Cardiac muscle cell (in vitro differentiated cells and primary cell): ENCODE measurements around the gene GSTM3. TPM values are rescaled to one million over a fixed set of nuclear protein-coding genes. Genes with fewer than 3 reads are reported as not detected.

Experiments
- DNase-seq, 2 donors: peaks; one replicate each; pipeline versions ENCODE4 v3.0.0 to v3.0.0-alpha.2; 2010 to 2017; ENCODE audit warnings: low read depth in 1 of 2, low spot score in 1 of 2
- H3K27ac ChIP-seq: fragments of 200-600 bp; sonication (generic); 2 replicates; pipeline ENCODE4 v1.5.1; 2016
- H3K27me3 ChIP-seq: fragments of 200-600 bp; sonication (generic); 2 replicates; pipeline ENCODE4 v1.6.0; 2016; ENCODE audit warnings: control low read depth
- H3K36me3 ChIP-seq: fragments of 200-600 bp; sonication (generic); 2 replicates; pipeline ENCODE4 v1.5.1; 2016; ENCODE audit warnings: control low read depth
- H3K4me1 ChIP-seq: fragments of 200-600 bp; sonication (generic); 2 replicates; pipeline ENCODE4 v1.8.1; 2017; ENCODE audit warnings: low read depth, mild to moderate bottlenecking, mixed run types
- H3K4me3 ChIP-seq: fragments of 200-600 bp; sonication (generic); 2 replicates; pipeline ENCODE4 v1.5.1; 2016; ENCODE audit warnings: mild to moderate bottlenecking
- H3K9me3 ChIP-seq: fragments of 200-600 bp; sonication (generic); 2 replicates; pipeline ENCODE4 v1.5.1; 2017; ENCODE audit warnings: low read depth, mild to moderate bottlenecking, control low read depth
- polyA plus RNA-seq: library from polyadenylated mRNA; unstranded; fragments of >200 nt; fragmentation: Nextera tagmentation; extraction: Ambion mirVana; gene quantifications from 2 replicates; pipeline ENCODE4 v1.2.1, GENCODE V29; 2016
- total RNA-seq: library from RNA; depleted of rRNA; stranded (reverse); fragments of >200 nt; gene quantifications from 2 replicates; pipeline ENCODE4 v1.2.3, GENCODE V29; 2016
- TF ChIP-seq, protein P1 (sequence below): IDR thresholded peaks from 2 replicates; pipeline ENCODE4 v1.5.1; 2012; ENCODE audit warnings: low read depth, mild to moderate bottlenecking, low read length

The GSTM3 gene
- total and polyA plus RNA-seq, 2 experiments from 2014 or later, result 65.8 to 139 TPM

DNA sequence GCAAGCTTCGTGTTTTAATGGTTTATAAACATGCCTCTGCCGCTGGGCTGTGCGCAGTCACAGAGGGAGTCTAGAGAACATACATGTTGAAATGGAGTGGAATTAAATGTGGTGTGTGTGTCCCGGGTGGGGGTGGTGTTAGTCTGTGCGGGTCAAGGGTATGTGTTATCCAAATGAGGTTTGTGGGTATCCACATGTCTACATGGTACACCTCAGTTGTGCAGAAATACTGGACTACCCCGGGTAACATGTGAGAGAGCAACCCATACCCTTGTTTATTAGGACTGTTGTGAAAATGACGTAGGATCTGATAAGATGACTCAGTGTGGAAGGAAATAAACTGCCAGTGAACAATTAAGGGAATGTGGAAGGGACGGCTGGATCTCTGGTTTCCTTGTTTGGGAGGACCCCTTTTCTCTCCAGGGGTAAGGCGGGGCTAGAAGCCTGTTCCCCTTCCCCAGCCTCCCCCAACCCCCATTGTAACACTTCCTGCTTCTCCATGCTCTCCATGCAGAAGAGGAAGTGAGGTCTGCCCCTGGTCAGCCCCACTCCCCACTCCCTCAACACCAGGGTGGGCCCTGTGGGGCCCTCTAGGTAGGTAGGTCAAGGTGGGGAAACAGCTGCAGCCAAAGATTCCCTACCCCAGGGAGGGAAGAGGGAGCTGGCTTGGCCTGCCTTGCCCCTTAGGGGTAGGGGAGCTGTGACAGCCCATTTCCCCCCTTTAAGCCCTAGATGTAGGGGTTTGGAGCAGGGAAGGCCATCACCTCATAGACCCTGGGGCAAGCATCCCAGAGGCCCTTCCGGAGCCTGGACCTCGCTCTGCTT, 22.2 kb upstream of the GSTM3 start:
- Histone ChIP-seq H3K27ac (no peak overlapping the region), H3K27me3 (no peaks in the 10 kb centered on the region), H3K36me3 (no peaks in the 10 kb centered on the region), H3K4me1 (peaks cover 5% of the 10 kb centered on the region), H3K9me3 (no peaks in the 10 kb centered on the region), H3K4me3 (no peak overlapping the region)
- TF ChIP-seq, protein P1, sequence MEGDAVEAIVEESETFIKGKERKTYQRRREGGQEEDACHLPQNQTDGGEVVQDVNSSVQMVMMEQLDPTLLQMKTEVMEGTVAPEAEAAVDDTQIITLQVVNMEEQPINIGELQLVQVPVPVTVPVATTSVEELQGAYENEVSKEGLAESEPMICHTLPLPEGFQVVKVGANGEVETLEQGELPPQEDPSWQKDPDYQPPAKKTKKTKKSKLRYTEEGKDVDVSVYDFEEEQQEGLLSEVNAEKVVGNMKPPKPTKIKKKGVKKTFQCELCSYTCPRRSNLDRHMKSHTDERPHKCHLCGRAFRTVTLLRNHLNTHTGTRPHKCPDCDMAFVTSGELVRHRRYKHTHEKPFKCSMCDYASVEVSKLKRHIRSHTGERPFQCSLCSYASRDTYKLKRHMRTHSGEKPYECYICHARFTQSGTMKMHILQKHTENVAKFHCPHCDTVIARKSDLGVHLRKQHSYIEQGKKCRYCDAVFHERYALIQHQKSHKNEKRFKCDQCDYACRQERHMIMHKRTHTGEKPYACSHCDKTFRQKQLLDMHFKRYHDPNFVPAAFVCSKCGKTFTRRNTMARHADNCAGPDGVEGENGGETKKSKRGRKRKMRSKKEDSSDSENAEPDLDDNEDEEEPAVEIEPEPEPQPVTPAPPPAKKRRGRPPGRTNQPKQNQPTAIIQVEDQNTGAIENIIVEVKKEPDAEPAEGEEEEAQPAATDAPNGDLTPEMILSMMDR, result no peak
- DNase-seq, result peak in 1 of 2 donors; percentile 86

DNA sequence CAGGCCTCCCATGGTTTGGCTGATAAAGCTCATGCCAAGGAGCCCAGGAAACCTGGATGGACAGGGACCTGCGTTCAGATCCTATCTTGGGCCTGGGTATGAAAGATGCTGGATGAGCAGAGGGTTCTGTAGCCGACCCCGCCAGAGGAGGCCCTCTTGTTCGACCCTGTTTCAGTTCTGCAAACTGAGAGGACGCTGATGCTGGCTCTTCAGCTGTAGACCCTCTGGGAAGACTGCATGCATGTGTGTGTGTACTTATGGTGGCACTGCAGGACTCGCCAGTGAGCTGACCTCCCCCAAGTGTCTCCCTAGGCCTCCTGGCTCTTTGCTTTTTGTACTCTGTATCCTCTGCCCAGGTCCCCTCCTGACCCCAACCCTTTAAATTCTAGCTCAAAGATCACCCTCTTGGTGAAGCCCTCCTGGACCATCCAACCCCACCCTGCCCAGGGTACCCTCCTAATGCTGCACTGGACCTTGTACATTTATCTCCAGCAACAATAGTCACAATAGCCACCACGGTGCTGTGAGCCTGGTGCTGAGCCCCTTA, 21.3 kb upstream of the GSTM3 start:
- Histone ChIP-seq H3K27ac (no peak overlapping the region), H3K27me3 (no peaks in the 10 kb centered on the region), H3K4me3 (no peak overlapping the region), H3K9me3 (no peaks in the 10 kb centered on the region), H3K4me1 (peaks cover 5% of the 10 kb centered on the region), H3K36me3 (no peaks in the 10 kb centered on the region)
- TF ChIP-seq, protein P1, result no peak
- no peak for DNase-seq

DNA sequence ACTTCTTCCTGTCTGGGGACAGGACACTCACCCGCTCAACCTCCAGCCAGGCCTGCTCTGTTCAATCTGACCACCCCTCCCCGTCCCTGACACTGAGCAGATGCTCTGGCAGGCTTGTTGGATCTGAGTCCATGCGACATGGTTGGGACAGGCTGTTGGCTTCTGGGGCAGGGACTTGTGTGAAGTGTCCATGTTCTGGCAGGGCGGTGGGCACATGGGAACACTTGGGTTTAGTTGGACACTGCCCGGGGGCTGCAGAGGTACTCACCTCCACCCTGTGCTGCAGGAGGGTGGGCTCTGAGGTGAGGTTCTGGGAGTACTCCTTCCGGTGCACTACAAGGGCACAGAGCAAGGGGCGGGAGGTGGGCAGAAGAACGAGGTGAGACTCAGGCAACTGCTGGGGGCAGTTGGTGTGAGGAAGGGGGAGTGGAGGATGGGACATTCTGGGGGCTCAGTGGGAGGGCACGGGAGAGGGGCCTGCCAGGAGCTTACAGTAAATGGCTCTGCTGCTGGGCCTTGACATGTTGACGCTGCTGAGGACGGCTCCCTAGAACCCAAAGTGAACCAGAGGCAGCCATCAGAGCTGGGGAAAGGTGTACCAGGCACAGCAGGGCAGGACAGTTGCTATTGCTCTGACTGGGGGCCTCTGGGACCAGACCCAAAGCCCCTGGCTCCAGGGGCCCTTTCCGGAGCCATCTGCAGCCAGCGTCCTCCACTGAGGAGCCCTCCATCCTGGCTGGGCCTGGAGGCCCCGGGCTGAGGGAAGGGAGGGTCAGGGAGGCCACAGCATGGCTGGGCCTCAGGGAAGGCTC, 20.6 kb upstream of the GSTM3 start:
- Histone ChIP-seq H3K4me1 (peaks cover 5% of the 10 kb centered on the region), H3K27ac (no peak overlapping the region), H3K36me3 (no peaks in the 10 kb centered on the region), H3K9me3 (no peaks in the 10 kb centered on the region), H3K4me3 (no peak overlapping the region), H3K27me3 (no peaks in the 10 kb centered on the region)
- peak in 1 of 2 donors; percentile 59 for DNase-seq
- TF ChIP-seq, protein P1, result no peak

DNA sequence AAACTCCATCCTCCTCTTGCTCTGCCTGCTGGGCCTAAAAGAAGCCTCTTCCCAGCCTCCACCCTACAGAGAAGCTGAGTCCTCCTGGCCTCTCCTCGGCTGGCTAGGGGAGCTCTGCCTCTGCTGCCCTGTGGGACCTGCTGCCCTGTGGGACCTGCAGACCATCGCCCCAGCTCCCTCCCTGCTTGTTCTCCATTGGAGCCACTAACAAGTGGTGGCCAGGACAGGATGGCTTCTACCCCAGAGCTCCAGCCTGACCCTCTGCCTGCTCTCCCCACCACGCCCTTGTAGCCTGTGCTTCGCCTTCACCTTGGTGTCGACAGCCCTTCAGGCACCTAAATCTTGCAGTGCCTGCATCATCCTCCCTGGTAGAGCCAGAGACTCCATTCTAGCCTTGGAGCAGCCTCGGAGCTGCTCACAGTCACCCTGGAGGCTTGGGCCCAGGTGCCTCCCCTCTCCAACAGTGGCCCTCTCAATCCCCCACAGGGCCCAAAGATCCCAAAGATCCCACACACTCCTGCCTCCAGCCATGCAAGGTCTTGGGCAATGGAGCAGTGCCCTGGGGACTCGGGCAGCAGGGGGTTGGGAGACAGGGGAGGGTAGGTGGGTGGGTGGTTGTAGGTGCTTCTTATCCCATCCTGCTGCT, 19.9 kb upstream of the GSTM3 start:
- Histone ChIP-seq H3K4me1 (peaks cover 5% of the 10 kb centered on the region), H3K9me3 (no peaks in the 10 kb centered on the region), H3K27me3 (no peaks in the 10 kb centered on the region), H3K4me3 (no peak overlapping the region), H3K36me3 (no peaks in the 10 kb centered on the region), H3K27ac (no peak overlapping the region)
- no peak for DNase-seq
- TF ChIP-seq, protein P1, result no peak

DNA sequence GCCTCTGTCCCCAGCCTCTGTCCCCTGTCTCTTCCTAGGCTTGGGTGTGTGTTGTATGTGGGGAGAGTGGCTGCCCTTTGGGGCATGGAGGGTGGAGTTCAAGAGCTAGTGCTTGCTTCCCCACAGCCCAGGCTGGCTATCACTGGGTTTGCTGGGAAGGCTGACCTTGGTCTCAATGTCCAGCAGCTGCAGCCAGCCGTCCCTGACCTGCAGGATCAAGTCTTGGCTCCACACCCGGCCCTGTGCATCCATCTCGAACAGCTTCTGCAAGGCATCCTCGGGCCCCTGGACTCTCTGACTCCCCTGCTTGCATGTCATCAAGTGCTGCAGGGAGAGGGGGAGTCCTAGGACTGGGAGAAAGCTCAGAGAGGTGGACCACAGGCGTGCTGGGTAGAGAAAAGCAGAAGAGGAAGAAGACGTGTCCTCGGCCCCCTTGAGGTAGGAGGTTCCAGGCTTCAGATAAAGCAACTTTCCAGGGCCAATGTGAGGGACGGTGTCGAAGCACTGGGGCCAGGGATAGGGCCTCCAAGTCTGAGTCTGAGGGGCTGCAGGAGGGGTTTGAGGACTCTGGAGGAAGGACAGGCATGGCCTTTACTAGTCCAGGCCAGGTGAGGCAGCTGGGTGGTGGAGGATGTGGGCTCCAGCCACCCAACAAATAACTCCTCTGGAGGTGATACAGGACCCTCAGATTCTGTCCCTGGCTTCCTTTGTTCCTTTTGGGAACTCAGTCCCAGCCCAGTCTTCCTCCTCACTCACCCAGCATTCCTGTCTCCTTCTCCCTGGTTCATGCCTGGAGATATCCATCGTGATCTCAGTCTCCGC, 18.9 kb upstream of the GSTM3 start:
- no peaks in the 10 kb centered on the region for H3K27me3 ChIP-seq
- no peak overlapping the region for H3K4me3 ChIP-seq
- H3K4me1 ChIP-seq, result peaks cover 5% of the 10 kb centered on the region
- no peak for DNase-seq
- no peaks in the 10 kb centered on the region for H3K36me3 ChIP-seq
- TF ChIP-seq, protein P1, result no peak
- no peak overlapping the region for H3K27ac ChIP-seq
- no peaks in the 10 kb centered on the region for H3K9me3 ChIP-seq
